ENCODE data around the gene SPEM1.

The SPEM1 gene

DNA sequence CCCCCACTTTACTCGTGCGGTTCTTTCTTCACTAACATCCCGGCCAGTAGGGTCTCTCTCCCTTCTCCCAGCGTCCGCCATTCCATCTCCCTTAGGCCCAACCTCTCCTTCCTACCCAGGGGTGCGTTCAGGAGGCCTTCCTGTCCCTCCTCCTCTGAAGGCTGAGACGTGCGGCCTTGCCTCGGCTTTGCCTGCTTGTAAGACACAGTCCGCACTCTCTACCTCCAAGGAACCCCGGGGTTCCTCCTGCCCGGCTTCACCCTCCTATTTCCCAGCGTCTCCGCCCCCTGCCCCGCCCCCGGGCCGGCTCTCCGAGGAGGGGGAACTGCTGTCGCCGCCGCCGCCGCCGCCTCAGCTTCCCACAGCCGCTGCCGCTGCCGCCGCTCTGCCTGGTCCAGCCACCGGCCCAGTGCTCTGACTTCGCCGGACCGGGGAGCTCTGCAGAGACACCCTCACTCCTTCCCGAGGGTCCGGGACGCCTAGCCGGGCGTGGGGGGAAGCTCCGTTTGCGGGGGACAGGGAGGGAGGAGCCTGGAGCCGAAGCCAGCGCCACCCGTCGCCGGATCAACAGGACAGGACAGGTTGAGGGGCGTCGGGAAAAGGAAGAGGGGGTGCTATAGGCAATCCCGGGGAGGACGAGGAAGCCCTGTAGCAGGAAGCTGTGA lies 18.0 kb downstream of the SPEM1 start:
- peak overlapping the region; percentile 86 for H3K4me3 ChIP-seq (ENCODE audit: low read length)
- peaks cover 28% of the 10 kb centered on the region; the same call in 1 of the 2 replicates for H3K4me1 ChIP-seq (ENCODE audit: insufficient read depth, low read length)
- H3K9ac ChIP-seq (ENCODE audit: low read depth, low read length), result peak overlapping the region; percentile 64; the same call in 1 of the 2 replicates
- no peaks in the 10 kb centered on the region for H3K9me3 ChIP-seq (ENCODE audit: insufficient read depth, low read depth, low read length)
- peaks cover 60% of the 10 kb centered on the region for H3K27me3 ChIP-seq (ENCODE audit: insufficient read depth, low read length)
- no peaks in the 10 kb centered on the region for H3K36me3 ChIP-seq (ENCODE audit: insufficient read depth, low read depth, low read length)
- no peak overlapping the region for H3K27ac ChIP-seq (ENCODE audit: low read length)

DNA sequence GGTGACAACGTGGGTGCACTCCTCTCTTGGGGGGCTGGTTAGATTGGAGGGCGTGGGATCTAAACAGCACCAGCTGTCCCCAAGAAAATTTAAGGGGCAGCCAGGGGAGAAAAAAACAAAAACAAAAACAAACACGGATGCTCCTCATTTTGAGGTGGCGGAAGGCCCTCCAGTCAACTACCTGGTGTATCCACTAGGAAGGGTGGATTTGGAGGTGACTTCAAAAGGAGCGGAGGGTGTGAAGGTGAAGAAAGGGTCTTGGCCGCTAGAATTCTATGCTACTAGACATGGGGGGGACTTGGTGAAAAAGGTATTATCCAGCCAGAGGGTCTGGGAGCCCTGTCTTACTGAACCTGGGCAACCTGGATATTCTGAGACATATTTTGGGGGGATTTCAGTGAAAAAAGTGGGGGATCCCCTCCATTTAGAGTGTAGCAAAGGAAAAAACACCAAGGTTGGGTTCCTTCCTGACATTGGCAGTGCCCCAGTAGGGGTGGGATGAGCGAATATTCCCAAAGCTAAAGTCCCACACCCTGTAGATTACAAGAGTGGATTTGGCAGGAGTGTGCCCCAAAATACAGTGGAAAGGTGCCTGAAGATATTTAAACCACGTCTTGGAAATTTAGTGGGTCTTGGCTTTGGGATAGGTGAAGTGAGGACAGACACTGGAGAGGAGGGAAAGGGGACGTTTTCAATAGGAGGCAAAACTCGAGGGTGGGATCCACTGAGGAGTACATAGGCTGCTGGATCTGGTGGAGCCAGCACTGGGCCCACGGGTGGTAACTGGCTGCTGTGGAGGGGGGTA lies 18.7 kb downstream of the SPEM1 start:
- no peak overlapping the region for H3K27ac ChIP-seq (ENCODE audit: low read length)
- H3K4me3 ChIP-seq (ENCODE audit: low read length), result peak overlapping the region; percentile 86
- H3K27me3 ChIP-seq (ENCODE audit: insufficient read depth, low read length), result peaks cover 67% of the 10 kb centered on the region
- peak overlapping the region; percentile 64; the same call in 1 of the 2 replicates for H3K9ac ChIP-seq (ENCODE audit: low read depth, low read length)
- no peaks in the 10 kb centered on the region for H3K36me3 ChIP-seq (ENCODE audit: insufficient read depth, low read depth, low read length)
- peaks cover 28% of the 10 kb centered on the region; the same call in 1 of the 2 replicates for H3K4me1 ChIP-seq (ENCODE audit: insufficient read depth, low read length)
- H3K9me3 ChIP-seq (ENCODE audit: insufficient read depth, low read depth, low read length), result no peaks in the 10 kb centered on the region

DNA sequence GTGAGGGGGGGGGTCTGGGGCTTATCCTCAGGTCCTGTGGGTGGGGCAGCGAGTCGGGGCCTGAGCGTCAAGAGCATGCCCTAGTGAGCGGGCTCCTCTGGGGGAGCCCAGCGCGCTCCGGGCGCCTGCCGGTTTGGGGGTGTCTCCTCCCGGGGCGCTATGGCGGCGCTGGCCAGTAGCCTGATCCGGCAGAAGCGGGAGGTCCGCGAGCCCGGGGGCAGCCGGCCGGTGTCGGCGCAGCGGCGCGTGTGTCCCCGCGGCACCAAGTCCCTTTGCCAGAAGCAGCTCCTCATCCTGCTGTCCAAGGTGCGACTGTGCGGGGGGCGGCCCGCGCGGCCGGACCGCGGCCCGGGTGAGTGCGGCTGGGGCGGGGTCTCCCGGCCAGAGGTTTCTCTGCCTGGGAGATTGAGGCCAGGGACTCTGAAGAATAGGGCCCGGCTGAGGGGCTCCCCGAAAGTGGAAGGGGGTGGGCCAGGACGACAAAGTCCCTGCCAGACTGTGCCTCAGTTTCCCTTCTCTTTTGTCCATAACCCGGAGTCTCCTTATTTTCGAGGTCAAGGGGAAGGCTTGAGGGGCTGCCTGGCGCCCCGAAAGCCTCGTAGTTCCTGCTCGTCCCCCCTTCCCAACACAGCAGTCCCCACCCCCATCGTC lies 19.5 kb downstream of the SPEM1 start, which contains the start of gene FGF11:
FGF11 (plus strand) TSS at position 51 of the 651 bp plus-strand sequence; CDS start at position 160, 109 bp downstream.
- Histone ChIP-seq H3K36me3 (ENCODE audit: insufficient read depth, low read depth, low read length) (no peaks in the 10 kb centered on the region), H3K4me3 (ENCODE audit: low read length) (peak within 1 kb of the TSS; percentile 86), H3K9me3 (ENCODE audit: insufficient read depth, low read depth, low read length) (no peaks in the 10 kb centered on the region), H3K9ac (ENCODE audit: low read depth, low read length) (peak within 1 kb of the TSS; percentile 92), H3K4me1 (ENCODE audit: insufficient read depth, low read length) (peaks cover 31% of the 10 kb centered on the region; the same call in 1 of the 2 replicates), H3K27ac (ENCODE audit: low read length) (peak within 1 kb of the TSS; percentile 96), H3K27me3 (ENCODE audit: insufficient read depth, low read length) (peaks cover 75% of the 10 kb centered on the region)

DNA sequence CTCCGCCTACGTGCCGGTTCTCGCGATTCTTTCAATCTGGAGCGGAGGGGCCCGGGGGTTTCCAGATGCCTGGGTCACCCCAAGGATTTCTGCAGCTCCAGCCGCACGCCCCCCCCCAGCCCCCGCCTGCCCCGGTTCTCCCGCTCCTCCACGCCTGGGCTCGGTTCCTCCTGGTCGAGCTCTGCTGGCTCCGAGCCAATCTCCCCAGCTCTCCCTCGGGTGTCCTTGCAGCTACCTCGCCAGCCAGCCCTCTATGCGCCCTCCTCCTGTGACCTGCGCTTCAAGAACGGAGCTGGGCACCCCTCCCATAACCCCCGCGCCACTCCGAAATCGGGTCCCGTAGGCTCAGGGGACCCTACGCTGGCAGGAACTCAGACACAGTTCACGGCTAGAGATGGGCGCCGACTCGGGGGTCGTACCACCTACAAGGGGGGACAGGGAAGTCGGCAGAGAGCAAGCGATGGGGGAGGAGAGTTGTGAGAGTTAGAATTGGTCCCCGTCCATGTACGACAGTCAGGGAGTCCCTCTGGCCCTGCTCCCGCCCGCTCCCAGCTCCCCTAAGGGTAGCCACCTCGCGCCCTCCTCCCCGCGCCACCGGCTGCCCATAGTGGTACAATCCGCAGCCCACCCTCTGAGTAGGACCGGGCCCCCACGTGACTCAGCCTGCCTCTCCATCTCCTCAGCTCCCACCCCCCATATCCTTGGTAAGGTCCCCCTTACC lies 20.1 kb downstream of the SPEM1 start:
- Histone ChIP-seq H3K9ac (ENCODE audit: low read depth, low read length) (peak overlapping the region; percentile 92), H3K27me3 (ENCODE audit: insufficient read depth, low read length) (peaks cover 76% of the 10 kb centered on the region), H3K36me3 (ENCODE audit: insufficient read depth, low read depth, low read length) (no peaks in the 10 kb centered on the region), H3K9me3 (ENCODE audit: insufficient read depth, low read depth, low read length) (no peaks in the 10 kb centered on the region), H3K27ac (ENCODE audit: low read length) (peak overlapping the region; percentile 96), H3K4me3 (ENCODE audit: low read length) (peak overlapping the region; percentile 86), H3K4me1 (ENCODE audit: insufficient read depth, low read length) (peaks cover 33% of the 10 kb centered on the region; the same call in 1 of the 2 replicates)

DNA sequence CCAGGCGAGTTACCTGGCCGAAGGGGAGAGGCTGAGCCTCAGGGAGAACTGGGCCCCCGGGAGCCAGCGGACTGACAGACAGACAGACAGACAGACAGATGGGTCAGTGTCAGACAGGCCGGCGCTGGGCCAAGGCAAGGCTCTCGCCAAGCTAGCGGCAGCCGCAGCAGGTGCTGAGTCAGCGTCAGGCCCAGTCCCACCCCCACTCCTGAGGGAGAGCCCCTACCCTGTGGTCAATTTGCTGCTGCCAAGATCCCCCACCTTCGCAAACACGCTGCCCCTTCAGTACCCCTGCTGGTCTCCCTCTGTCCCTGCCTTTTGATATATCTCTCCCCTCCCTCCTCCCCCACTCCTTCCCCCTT lies 20.7 kb downstream of the SPEM1 start:
- Histone ChIP-seq H3K4me1 (ENCODE audit: insufficient read depth, low read length) (peaks cover 33% of the 10 kb centered on the region; the same call in 1 of the 2 replicates), H3K36me3 (ENCODE audit: insufficient read depth, low read depth, low read length) (no peaks in the 10 kb centered on the region), H3K27ac (ENCODE audit: low read length) (peak overlapping the region; percentile 96), H3K9ac (ENCODE audit: low read depth, low read length) (peak overlapping the region; percentile 92; the same call in 1 of the 2 replicates), H3K27me3 (ENCODE audit: insufficient read depth, low read length) (peaks cover 71% of the 10 kb centered on the region), H3K4me3 (ENCODE audit: low read length) (peak overlapping the region; percentile 86), H3K9me3 (ENCODE audit: insufficient read depth, low read depth, low read length) (no peaks in the 10 kb centered on the region)

DNA sequence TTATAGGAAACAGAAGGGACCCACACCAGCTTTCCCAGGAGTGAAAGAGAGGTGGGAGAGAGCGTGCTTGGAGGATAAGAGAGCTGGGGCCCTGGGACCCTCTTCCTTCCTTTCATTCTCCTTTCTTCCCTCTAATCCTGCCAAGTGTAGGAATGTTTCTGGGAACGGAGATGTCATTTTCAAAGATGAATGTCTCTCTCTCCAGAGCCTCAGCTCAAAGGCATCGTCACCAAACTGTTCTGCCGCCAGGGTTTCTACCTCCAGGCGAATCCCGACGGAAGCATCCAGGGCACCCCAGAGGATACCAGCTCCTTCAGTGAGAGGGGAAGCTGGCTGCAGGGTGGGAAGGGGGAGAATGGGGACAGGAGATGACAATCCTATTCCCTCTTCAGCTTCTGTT lies 21.1 kb downstream of the SPEM1 start:
- H3K36me3 ChIP-seq (ENCODE audit: insufficient read depth, low read depth, low read length), result no peaks in the 10 kb centered on the region
- H3K4me1 ChIP-seq (ENCODE audit: insufficient read depth, low read length), result peaks cover 31% of the 10 kb centered on the region; the same call in 1 of the 2 replicates
- H3K27me3 ChIP-seq (ENCODE audit: insufficient read depth, low read length), result peaks cover 67% of the 10 kb centered on the region
- H3K9me3 ChIP-seq (ENCODE audit: insufficient read depth, low read depth, low read length), result no peaks in the 10 kb centered on the region
- no peak overlapping the region for H3K27ac ChIP-seq (ENCODE audit: low read length)
- peak overlapping the region; percentile 92; the same call in 1 of the 2 replicates for H3K9ac ChIP-seq (ENCODE audit: low read depth, low read length)
- peak overlapping the region; percentile 86 for H3K4me3 ChIP-seq (ENCODE audit: low read length)

DNA sequence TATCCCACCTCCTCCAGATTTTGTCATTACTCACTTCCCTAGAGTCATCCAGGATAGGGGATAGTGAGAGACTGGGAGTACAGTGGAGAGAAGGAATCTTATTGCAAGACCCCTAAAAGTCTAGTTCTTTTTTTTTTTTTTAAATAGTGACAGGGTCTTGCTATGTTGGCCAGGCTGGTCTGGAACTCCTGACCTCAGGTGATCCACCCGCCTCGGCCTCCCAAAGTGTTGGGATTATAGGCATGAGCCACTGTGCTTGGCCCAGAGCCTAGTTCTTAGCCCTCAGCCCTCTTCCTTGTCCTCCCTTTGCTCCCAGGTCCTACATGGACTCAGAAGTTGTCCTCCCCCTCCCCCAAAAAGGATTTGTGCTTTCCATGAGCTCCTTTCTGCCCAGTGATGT lies 22.0 kb downstream of the SPEM1 start:
- Histone ChIP-seq H3K9ac (ENCODE audit: low read depth, low read length) (no peak overlapping the region), H3K9me3 (ENCODE audit: insufficient read depth, low read depth, low read length) (no peaks in the 10 kb centered on the region), H3K4me1 (ENCODE audit: insufficient read depth, low read length) (peaks cover 33% of the 10 kb centered on the region; the same call in 1 of the 2 replicates), H3K4me3 (ENCODE audit: low read length) (no peak overlapping the region), H3K36me3 (ENCODE audit: insufficient read depth, low read depth, low read length) (no peaks in the 10 kb centered on the region), H3K27me3 (ENCODE audit: insufficient read depth, low read length) (peaks cover 67% of the 10 kb centered on the region), H3K27ac (ENCODE audit: low read length) (no peak overlapping the region)

DNA sequence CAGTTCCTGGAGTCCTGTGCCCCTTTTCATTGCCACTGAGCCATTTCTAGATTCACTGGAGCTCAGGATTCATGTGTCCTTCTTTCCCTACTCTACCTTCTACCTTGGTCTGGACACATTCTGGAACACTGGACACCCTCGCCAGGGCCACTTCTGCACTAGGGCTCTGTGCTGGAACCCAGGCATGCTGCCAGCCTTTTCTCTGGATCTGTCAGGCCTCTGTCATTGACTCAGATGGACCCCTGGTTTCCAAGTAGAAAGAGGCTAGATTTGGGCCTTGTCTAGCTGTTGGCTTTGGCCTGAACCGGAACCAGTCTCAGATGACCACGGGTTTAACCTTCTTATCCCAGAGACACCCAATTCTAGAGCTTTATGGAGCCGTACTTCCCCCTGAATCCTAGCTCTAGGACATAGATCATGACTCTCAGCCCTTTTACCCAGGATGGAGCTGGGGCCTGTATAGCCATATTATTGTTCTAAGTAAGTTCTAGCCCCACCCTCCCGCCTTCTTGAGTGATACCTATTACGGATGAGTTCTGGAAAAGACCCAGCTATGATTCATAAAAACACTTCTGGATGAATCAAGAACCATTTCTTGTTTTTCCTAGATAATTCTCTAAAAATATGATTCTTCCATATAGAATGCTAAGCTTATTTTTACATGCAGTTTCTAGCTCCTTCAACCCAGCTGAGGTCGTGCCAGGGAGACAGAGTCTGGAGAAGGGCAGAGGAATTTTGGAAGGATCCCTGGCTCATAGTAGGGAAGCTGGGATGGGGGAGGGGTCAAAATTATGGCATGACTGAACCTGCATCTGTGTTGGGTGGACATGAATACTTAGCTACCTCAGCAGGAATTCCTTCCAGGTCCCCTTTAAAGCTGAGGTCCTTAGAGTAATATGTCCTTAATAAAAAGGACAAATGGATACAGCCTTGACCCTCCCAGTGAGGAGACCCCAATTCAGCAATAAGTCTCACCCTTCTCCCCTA lies 23.7 kb downstream of the SPEM1 start:
- Histone ChIP-seq H3K9ac (ENCODE audit: low read depth, low read length) (no peak overlapping the region), H3K4me3 (ENCODE audit: low read length) (peak overlapping the region; percentile 65; the same call in 1 of the 2 replicates), H3K27ac (ENCODE audit: low read length) (no peak overlapping the region), H3K9me3 (ENCODE audit: insufficient read depth, low read depth, low read length) (no peaks in the 10 kb centered on the region), H3K36me3 (ENCODE audit: insufficient read depth, low read depth, low read length) (no peaks in the 10 kb centered on the region), H3K27me3 (ENCODE audit: insufficient read depth, low read length) (peaks cover 56% of the 10 kb centered on the region), H3K4me1 (ENCODE audit: insufficient read depth, low read length) (peaks cover 24% of the 10 kb centered on the region; the same call in 1 of the 2 replicates)

DNA sequence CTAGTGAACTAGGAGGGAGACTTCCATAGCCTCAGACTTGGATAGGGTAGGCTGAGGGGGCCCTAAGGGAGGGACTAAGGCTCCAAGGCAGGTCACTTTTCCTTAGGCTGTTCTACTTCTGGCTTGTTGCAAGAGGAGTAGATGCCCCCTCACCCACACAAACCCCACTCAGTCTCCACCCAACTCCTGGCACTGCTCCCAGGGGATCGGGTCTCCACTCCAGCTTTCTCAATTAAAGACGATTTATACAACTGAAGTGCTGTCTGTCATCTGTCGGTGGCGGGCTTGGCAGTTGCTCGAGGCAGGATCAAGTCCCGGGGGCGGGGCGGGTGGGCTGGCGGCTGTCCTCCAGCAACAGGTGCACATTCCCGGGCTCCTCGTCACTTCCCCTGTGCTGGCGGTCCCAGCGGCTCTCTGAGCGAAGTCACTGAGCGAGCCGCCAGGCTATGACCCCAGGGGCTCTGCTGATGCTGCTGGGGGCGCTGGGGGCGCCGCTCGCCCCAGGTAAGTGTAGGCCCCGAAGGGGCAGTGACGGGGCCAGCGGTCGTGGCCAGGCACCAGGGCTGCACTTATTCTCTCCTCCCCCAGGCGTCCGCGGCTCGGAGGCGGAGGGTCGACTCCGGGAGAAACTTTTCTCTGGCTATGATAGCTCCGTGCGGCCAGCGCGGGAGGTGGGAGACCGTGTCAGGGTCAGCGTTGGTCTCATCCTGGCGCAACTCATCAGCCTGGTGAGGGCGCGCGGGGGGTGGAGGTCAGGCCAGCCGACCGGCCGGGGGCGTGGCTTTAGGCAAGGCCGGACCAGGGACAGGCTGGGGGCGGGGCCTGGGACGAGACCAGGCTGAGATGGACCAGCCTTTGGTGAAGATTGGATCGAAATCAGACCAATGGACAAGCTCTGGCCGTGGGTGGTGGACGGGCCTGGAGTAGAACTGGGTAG lies 24.8 kb downstream of the SPEM1 start, which contains the start of gene CHRNB1:
CHRNB1 (plus strand) TSS at position 380 of the 937 bp plus-strand sequence; CDS start at position 447, 67 bp downstream.
- Histone ChIP-seq H3K4me3 (ENCODE audit: low read length) (peak within 1 kb of the TSS; percentile 65), H3K9me3 (ENCODE audit: insufficient read depth, low read depth, low read length) (no peaks in the 10 kb centered on the region), H3K27me3 (ENCODE audit: insufficient read depth, low read length) (peaks cover 45% of the 10 kb centered on the region), H3K27ac (ENCODE audit: low read length) (no peak within 1 kb of the TSS), H3K36me3 (ENCODE audit: insufficient read depth, low read depth, low read length) (no peaks in the 10 kb centered on the region), H3K4me1 (ENCODE audit: insufficient read depth, low read length) (peaks cover 20% of the 10 kb centered on the region; the same call in 1 of the 2 replicates), H3K9ac (ENCODE audit: low read depth, low read length) (peak within 1 kb of the TSS; percentile 60; the same call in 1 of the 2 replicates)

Measured in iPS-20b (cell line).